HepG2 (cell line): ENCODE measurements around the gene COA1. TPM values are rescaled to one million over a fixed set of nuclear protein-coding genes. Genes with fewer than 3 reads are reported as not detected.

Experiments used
- ATAC-seq: fragments of 200-7000 bp; cut with Tn5 transposase; 3 replicates; pipeline ENCODE4 v1.9.1; 2020; ENCODE audit warnings: mild to moderate bottlenecking, moderate library complexity
- BruUV-seq: library from RNA; stranded (reverse); fragments of 400-500 nt; replicated peaks from 2 replicates; lab custom pipeline; 2021; lab: Mats Ljungman, UMichigan
- CTCF ChIA-PET: fragments of 300-600 bp; formaldehyde crosslinking; extraction: SDS; loops from one replicate; lab custom pipeline; 2021; ENCODE audit warnings: low total read pairs, inconsistent platforms, low intra/inter-chr PET ratio; lab: Yijun Ruan, JAX
- POLR2A ChIA-PET: fragments of 350-600 bp; sonication (Branson Sonifier 250); formaldehyde crosslinking; loops from one replicate; lab custom pipeline; 2020; ENCODE audit warnings: antibody characterized with exemption, inconsistent platforms; lab: Yijun Ruan, JAX
- DNase-seq: peaks from one replicate; pipeline ENCODE4 v3.0.0-alpha.2; 2015; ENCODE audit warnings: low spot score
- FAIRE-seq: peaks from 3 replicates; lab custom pipeline; 2011; peaks lifted over from hg19 to GRCh38; lab: Jason Lieb, UNC
- H2AFZ ChIP-seq: one replicate; pipeline ENCODE4 v1.6.1; 2011; ENCODE audit warnings: low read length, inconsistent platforms
- H3K27ac ChIP-seq: fragments of 300-600 bp; 3 replicates; pipeline ENCODE4 v1.8.0; 2011; ENCODE audit warnings: mixed run types, mild to moderate bottlenecking, mixed read lengths, low read length, inconsistent platforms; ENCODE audit not compliant: insufficient read depth; ENCODE audit errors: extremely low read length
- H3K27me3 ChIP-seq, 2 experiments: fragments of 200-600 bp in 1 of 2; 2 replicates in 1 of 2; 3 replicates in 1 of 2; pipeline versions ENCODE4 v1.6.0 to v1.8.0; 2011; ENCODE audit warnings: low read length in 2 of 2, mild to moderate bottlenecking in 2 of 2, moderate library complexity in 2 of 2, inconsistent platforms in 1 of 2; ENCODE audit not compliant: insufficient read depth in 2 of 2, control insufficient read depth in 1 of 2
- H3K36me3 ChIP-seq, 2 experiments: fragments of 200-600 bp in 1 of 2; replicated peaks in 1 of 2; 2 replicates in 1 of 2; 3 replicates in 1 of 2; pipeline versions ENCODE4 v1.5.1 to v1.8.0; 2011; ENCODE audit warnings: low read length in 2 of 2, inconsistent platforms in 1 of 2; ENCODE audit not compliant: insufficient read depth in 2 of 2, control insufficient read depth in 1 of 2
- H3K4me1 ChIP-seq: 2 replicates; pipeline ENCODE4 v1.5.1; 2012; ENCODE audit warnings: low read length, inconsistent platforms; ENCODE audit not compliant: insufficient read depth
- H3K4me2 ChIP-seq: 2 replicates; pipeline ENCODE4 v1.6.0; 2011; ENCODE audit warnings: low read depth, low read length, inconsistent platforms
- H3K4me3 ChIP-seq, 3 experiments: fragments of 200-600 bp in 1 of 3; sonication (generic), shearing (Covaris generic) in 1 of 3; replicated peaks in 1 of 3; 2 replicates each; pipeline ENCODE4 v1.5.1; 2011 to 2016; ENCODE audit warnings: low read length in 3 of 3, inconsistent platforms in 2 of 3, low read depth in 2 of 3, mild to moderate bottlenecking in 2 of 3, control low read depth in 1 of 3, mixed read lengths in 1 of 3; ENCODE audit not compliant: insufficient read depth in 1 of 3
- H3K79me2 ChIP-seq: one replicate; pipeline ENCODE4 v1.6.1; 2011; ENCODE audit warnings: low read length, inconsistent platforms; ENCODE audit not compliant: insufficient read depth
- H3K9ac ChIP-seq: 2 replicates; pipeline ENCODE4 v1.6.0; 2011; ENCODE audit warnings: mild to moderate bottlenecking, low read depth, low read length, inconsistent platforms; ENCODE audit not compliant: insufficient read depth
- H3K9me3 ChIP-seq: 2 replicates; pipeline ENCODE4 v1.5.1; 2012; ENCODE audit warnings: mild to moderate bottlenecking, low read length
- H4K20me1 ChIP-seq: 2 replicates; pipeline ENCODE4 v1.6.0; 2011; ENCODE audit warnings: inconsistent platforms, mild to moderate bottlenecking, low read length, moderate library complexity; ENCODE audit not compliant: insufficient read depth
- CHCHD3 ChIP-seq: sonication (generic); formaldehyde crosslinking; IDR thresholded peaks from 2 replicates; pipeline ENCODE4 v1.8.0; 2022; ENCODE audit warnings: mild to moderate bottlenecking, missing genetic modification reagents, moderate library complexity
- CSRNP2 ChIP-seq: sonication (generic); formaldehyde crosslinking; conservative IDR thresholded peaks from 2 replicates; pipeline ENCODE4 v1.8.0; 2022; ENCODE audit warnings: low read depth, missing genetic modification reagents
- GATAD2A ChIP-seq: IDR thresholded peaks from 2 replicates; pipeline ENCODE4 v1.6.1; 2016
- MTA3 ChIP-seq: sonication (generic); formaldehyde crosslinking; IDR thresholded peaks from 2 replicates; pipeline ENCODE4 v1.4.0; 2020; ENCODE audit warnings: missing genetic modification reagents
- POLR2A ChIP-seq, 2 experiments: IDR thresholded peaks; 2 replicates each; pipeline ENCODE4 v1.6.1; 2011; ENCODE audit warnings: low read depth in 2 of 2, low read length in 2 of 2, mild to moderate bottlenecking in 1 of 2, moderate library complexity in 1 of 2; ENCODE audit not compliant: insufficient read depth in 1 of 2
- RBFOX2 ChIP-seq: fragments of 200-400 bp; formaldehyde crosslinking; IDR thresholded peaks from 2 replicates; pipeline ENCODE4 v1.6.1; 2017; ENCODE audit warnings: low read depth, mild to moderate bottlenecking, low read length
- SP5 ChIP-seq: IDR thresholded peaks from 2 replicates; pipeline ENCODE4 v1.6.1; 2016; ENCODE audit warnings: low read depth, borderline replicate concordance
- SSRP1 ChIP-seq: IDR thresholded peaks from 2 replicates; pipeline ENCODE4 v1.6.1; 2016; ENCODE audit warnings: control low read depth
- WIZ ChIP-seq: sonication (generic); formaldehyde crosslinking; IDR thresholded peaks from 2 replicates; pipeline ENCODE4 v1.5.1; 2020; ENCODE audit warnings: mild to moderate bottlenecking, missing genetic modification reagents
- ZC3H13 ChIP-seq: sonication (generic); formaldehyde crosslinking; IDR thresholded peaks from 2 replicates; pipeline ENCODE4 v1.8.1; 2023; ENCODE audit warnings: mild to moderate bottlenecking, missing genetic modification reagents, moderate library complexity
- ZNF101 ChIP-seq: sonication (generic); formaldehyde crosslinking; IDR thresholded peaks from 2 replicates; pipeline ENCODE4 v1.4.0; 2020; ENCODE audit warnings: mild to moderate bottlenecking, low read depth, missing genetic modification reagents, borderline replicate concordance
- ZNF615 ChIP-seq: sonication (generic); formaldehyde crosslinking; IDR thresholded peaks from 2 replicates; pipeline ENCODE4 v1.5.0; 2020; ENCODE audit warnings: mild to moderate bottlenecking, missing genetic modification reagents, borderline replicate concordance
- WGBS: methylation state at CpG from one replicate; pipeline ENCODE4 v1.1.6; 2017; ENCODE audit warnings: low lambda C conversion rate; 5-methylcytosine and 5-hydroxymethylcytosine counted together
- in situ Hi-C: cut with HindIII; loops from 2 replicates; pipeline ENCODE4 v1.10.0; 2017; ENCODE audit warnings: low pct_unique_long_range_greater_than_20kb; ENCODE audit not compliant: extremely low pct_ligation_motif_present
- intact Hi-C: fragments of 100-400 bp; cut with micrococcal nuclease; formaldehyde crosslinking; loops from one replicate; pipeline ENCODE4 v1.10.0; 2022; ENCODE audit not compliant: unreplicated experiment
- polyA plus RNA-seq, 8 experiments: library from polyadenylated mRNA; depleted of rRNA in 3 of 8; stranded (reverse) in 7 of 8; unstranded in 1 of 8; fragments of >200 nt; fragmentation: Illumina TruSeq in 4 of 8; extraction: Trizol in 4 of 8; gene quantifications; 2 replicates each; pipeline versions ENCODE4 v1.2.1 to v1.2.3, GENCODE V29; 2011 to 2016; ENCODE audit warnings: low read depth in 4 of 8, missing spikeins in 1 of 8, mixed read lengths in 1 of 8; ENCODE audit not compliant: insufficient read depth in 1 of 8
- total RNA-seq, 5 experiments: library from RNA; depleted of rRNA; stranded (reverse); fragments of >200 nt; fragmentation: Illumina TruSeq; extraction: Trizol; gene quantifications; 2 replicates each; pipeline ENCODE4 v1.2.3, GENCODE V29; 2016; ENCODE audit warnings: low read depth in 1 of 5

Gene COA1
- total and polyA plus RNA-seq, 2 of the 13 experiments (the other 11 are each of a cell fraction or from before 2014, with no cell fraction given), result 33.2 to 65.7 TPM

GRCh38 chr7:43768201-43768886 lies 39.0 kb upstream of the COA1 start:
- FAIRE-seq, result no peak
- no peaks in the 10 kb centered on the region for H3K27me3 ChIP-seq
- peak overlapping the region; percentile 93 for H3K27ac ChIP-seq
- peaks cover 8% of the 10 kb centered on the region for H3K79me2 ChIP-seq
- CTCF ChIA-PET, result no interaction called here
- ATAC-seq, result no peak
- in situ Hi-C loops (no loop called here), intact Hi-C loops (no loop called here)
- peaks cover 1 to 9% of the 10 kb centered on the region in 2 experiments; a peak in 3 of 5 replicates for H3K36me3 ChIP-seq
- H3K4me1 ChIP-seq, result peaks cover 84% of the 10 kb centered on the region
- H3K4me2 ChIP-seq, result no peak overlapping the region; the same call in 1 of the 2 replicates
- TF ChIP-seq POLR2A (IDR thresholded peaks at IDR 0.05; ENCODE audit: insufficient read depth in 1 of 2, low read depth in 2 of 2, low read length in 2 of 2) (no peak), CSRNP2 (CRISPR knock-in tag) (no peak), SSRP1 (CRISPR knock-in tag) (no peak), CHCHD3 (CRISPR knock-in tag) (no peak), SP5 (CRISPR knock-in tag) (no peak), ZC3H13 (CRISPR knock-in tag) (no peak), ZNF615 (no peak), WIZ (CRISPR knock-in tag) (no peak), ZNF101 (CRISPR knock-in tag) (no peak), GATAD2A (CRISPR knock-in tag) (no peak), RBFOX2 (no peak), MTA3 (CRISPR knock-in tag) (no peak)
- no peak overlapping the region for H3K4me3 ChIP-seq
- no peaks in the 10 kb centered on the region for H3K9me3 ChIP-seq
- no peaks in the 10 kb centered on the region for H4K20me1 ChIP-seq
- DNase-seq, result no peak
- no TSS peak for BruUV-seq
- no peak overlapping the region for H2AFZ ChIP-seq
- 64% methylated on average over 9 of the region's 9 CpGs for WGBS
- H3K9ac ChIP-seq, result 0 out of 2 replicates have a peak overlapping the region, but pooled peaks have one; percentile 23
- POLR2A ChIA-PET, result interaction anchor here (1.2 to 3.2 kb wide), 4 partner anchors 10 to 39 kb away, joined by 4 to 28 read pairs (median 6); partner anchors contain the start of genes BLVRA and COA1
